Measurements from ENCODE around the gene CRNKL1. TPM values are rescaled to one million over a fixed set of nuclear protein-coding genes. Genes with fewer than 3 reads are reported as not detected.

CRNKL1 gene
- total and polyA plus RNA-seq, 8 donors: 7.3 to 43.2 (median 18.3) TPM

DNA sequence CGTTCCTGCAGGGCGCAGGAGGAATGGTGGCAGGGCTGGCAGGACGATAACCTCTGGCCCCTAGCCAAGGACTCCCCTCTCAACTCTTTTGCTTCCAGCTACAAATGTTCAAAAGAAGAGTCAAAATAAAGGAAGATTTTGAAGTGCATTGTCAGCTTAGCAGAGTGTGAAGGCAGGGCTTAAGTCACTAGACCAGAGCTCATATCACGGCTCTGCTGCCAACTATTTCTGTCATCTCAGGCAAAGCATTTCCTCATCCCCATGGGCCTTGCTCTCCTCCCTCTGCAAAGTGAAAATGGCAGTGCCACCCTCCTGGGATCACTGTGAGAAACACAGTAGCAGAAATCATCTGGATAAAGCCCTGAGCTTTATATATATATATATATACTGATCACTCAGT is 36.8 kb upstream of the CRNKL1 start:
- H3K9me3 ChIP-seq: no peaks in the 10 kb centered on the region
- TF ChIP-seq, protein P1, sequence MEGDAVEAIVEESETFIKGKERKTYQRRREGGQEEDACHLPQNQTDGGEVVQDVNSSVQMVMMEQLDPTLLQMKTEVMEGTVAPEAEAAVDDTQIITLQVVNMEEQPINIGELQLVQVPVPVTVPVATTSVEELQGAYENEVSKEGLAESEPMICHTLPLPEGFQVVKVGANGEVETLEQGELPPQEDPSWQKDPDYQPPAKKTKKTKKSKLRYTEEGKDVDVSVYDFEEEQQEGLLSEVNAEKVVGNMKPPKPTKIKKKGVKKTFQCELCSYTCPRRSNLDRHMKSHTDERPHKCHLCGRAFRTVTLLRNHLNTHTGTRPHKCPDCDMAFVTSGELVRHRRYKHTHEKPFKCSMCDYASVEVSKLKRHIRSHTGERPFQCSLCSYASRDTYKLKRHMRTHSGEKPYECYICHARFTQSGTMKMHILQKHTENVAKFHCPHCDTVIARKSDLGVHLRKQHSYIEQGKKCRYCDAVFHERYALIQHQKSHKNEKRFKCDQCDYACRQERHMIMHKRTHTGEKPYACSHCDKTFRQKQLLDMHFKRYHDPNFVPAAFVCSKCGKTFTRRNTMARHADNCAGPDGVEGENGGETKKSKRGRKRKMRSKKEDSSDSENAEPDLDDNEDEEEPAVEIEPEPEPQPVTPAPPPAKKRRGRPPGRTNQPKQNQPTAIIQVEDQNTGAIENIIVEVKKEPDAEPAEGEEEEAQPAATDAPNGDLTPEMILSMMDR (IDR thresholded peaks at IDR 0.05): no peak
- no peak for TF ChIP-seq EP300 (IDR thresholded peaks at IDR 0.05)
- no peak for TF ChIP-seq POLR2A (IDR thresholded peaks at IDR 0.05)
- TF ChIP-seq POLR2AphosphoS5 (IDR thresholded peaks at IDR 0.05): no peak
- H3K4me3 ChIP-seq: no peak overlapping the region
- 58 to 78% (median 72%) methylated on average over 4 of the region's 4 CpGs for WGBS, 5 donors
- H3K36me3 ChIP-seq: no peaks in the 10 kb centered on the region
- H3K4me1 ChIP-seq: peaks cover 0 to 18% (median 5%) of the 10 kb centered on the region in 4 donors
- no peak overlapping the region for H3K27ac ChIP-seq
- intact Hi-C loops (cut with DNase I; ENCODE audit: low total_unique reads): loop anchor here (5.0 kb wide), 1 partner anchor 153 kb away; no protein-coding TSS in a partner anchor
- no peak for DNase-seq
- no peaks in the 10 kb centered on the region for H3K27me3 ChIP-seq

DNA sequence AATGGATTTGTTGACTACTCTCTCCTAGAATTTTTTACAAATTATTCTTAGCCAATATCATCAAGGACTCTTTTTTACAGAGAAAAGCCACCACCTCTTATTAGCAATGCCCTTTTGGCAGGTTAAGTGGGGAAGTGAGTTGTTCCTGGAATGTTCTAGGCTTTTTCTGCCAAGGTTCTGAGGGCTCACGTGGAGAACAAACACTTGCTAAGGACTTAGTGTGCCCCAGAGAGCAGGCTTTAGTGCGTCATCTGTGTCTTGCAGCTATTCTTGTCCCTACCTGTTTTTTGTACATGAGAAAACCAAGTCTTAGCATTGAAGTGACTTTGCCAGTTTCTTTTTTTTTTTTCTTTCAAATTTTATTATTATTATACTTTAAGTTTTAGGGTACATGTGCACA is 33.5 kb upstream of the CRNKL1 start:
- 25 to 37% (median 26%) methylated on average over 2 of the region's 2 CpGs for WGBS, 5 donors
- peak in 1 of 2 donors; percentile 35 for DNase-seq
- Histone ChIP-seq H3K27ac (peak overlapping the region in 1 of 5 donors; percentile 49), H3K9me3 (no peaks in the 10 kb centered on the region), H3K4me1 (peaks cover 0 to 20% (median 8%) of the 10 kb centered on the region in 4 donors), H3K27me3 (peaks cover 0 to 11% (median 0%) of the 10 kb centered on the region in 3 donors), H3K4me3 (no peak overlapping the region), H3K36me3 (no peaks in the 10 kb centered on the region)
- intact Hi-C loops (cut with DNase I; ENCODE audit: low total_unique reads): loop anchor here (5.0 kb wide), 1 partner anchor 156 kb away; no protein-coding TSS in a partner anchor
- TF ChIP-seq EP300 (IDR thresholded peaks at IDR 0.05) (peak; percentile 89), POLR2AphosphoS5 (IDR thresholded peaks at IDR 0.05) (peak in 2 of 3 donors; percentile 33 to 55)
- TF ChIP-seq, protein P1 (IDR thresholded peaks at IDR 0.05): no peak

DNA sequence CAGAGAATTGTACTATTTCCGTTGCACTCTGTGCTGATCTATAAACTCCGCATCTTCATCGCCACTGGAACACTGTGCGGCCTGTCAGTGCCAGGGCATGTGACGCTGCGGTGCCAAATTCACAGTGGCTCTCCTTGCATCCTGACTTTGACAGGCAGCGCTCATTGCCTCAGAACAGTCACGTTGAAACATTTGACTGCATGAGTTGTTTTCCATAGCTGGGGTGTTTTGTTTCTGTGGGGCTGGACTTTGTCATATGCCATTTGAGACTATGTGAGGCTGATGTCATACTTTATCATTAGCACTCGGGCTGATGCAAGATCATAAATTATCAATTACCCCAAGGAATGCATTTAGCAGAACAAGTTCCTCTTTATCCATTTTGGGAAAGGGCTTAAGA is 32.8 kb upstream of the CRNKL1 start:
- intact Hi-C loops (cut with DNase I; ENCODE audit: low total_unique reads): loop anchor here (5.0 kb wide), 1 partner anchor 157 kb away; no protein-coding TSS in a partner anchor
- peak overlapping the region in 1 of 5 donors; percentile 49 for H3K27ac ChIP-seq
- no peak for TF ChIP-seq POLR2A (IDR thresholded peaks at IDR 0.05)
- no peak for TF ChIP-seq EP300 (IDR thresholded peaks at IDR 0.05)
- TF ChIP-seq, protein P1 (IDR thresholded peaks at IDR 0.05): no peak
- no peak for TF ChIP-seq POLR2AphosphoS5 (IDR thresholded peaks at IDR 0.05)
- peaks cover 0 to 13% (median 0%) of the 10 kb centered on the region in 3 donors for H3K27me3 ChIP-seq
- H3K4me3 ChIP-seq: no peak overlapping the region
- WGBS, 5 donors: 72 to 85% (median 79%) methylated on average over 9 of the region's 9 CpGs
- no peaks in the 10 kb centered on the region for H3K36me3 ChIP-seq
- H3K4me1 ChIP-seq: peaks cover 0 to 20% (median 8%) of the 10 kb centered on the region in 4 donors
- DNase-seq: peak in 1 of 2 donors; percentile 31
- no peaks in the 10 kb centered on the region for H3K9me3 ChIP-seq

DNA sequence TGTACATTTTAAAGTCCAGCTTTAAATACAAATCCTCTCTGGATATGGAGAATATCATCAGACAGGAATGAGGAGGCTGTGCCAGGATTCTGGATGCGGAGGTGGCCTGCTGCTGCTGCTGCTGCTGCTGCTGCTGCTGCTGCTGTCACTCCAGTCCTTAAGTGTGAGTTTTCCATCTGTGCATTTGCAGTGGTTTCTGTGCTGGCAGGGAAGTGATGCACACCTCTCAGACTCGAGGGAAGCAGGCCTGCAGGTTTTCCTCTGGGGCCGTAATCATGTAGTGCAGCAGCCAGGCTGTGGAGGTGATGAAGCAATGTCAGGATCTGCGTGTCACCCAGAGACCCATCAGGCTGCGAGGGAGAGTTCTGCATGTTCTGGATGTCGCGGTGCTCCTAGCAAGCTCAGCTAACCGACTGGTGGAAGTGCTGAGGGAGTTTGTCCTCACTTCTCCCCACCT is 32.1 kb upstream of the CRNKL1 start:
- Histone ChIP-seq H3K27me3 (peaks cover 0 to 13% (median 0%) of the 10 kb centered on the region in 3 donors), H3K9me3 (no peaks in the 10 kb centered on the region), H3K27ac (peak overlapping the region in 1 of 5 donors; percentile 49), H3K4me1 (peaks cover 0 to 22% (median 8%) of the 10 kb centered on the region in 4 donors), H3K36me3 (no peaks in the 10 kb centered on the region), H3K4me3 (no peak overlapping the region)
- 64 to 83% (median 75%) methylated on average over 8 of the region's 8 CpGs for WGBS, 5 donors
- peak in 1 of 2 donors; percentile 38 for DNase-seq
- TF ChIP-seq EP300 (IDR thresholded peaks at IDR 0.05): no peak
- no peak for TF ChIP-seq POLR2AphosphoS5 (IDR thresholded peaks at IDR 0.05)
- TF ChIP-seq POLR2A (IDR thresholded peaks at IDR 0.05): no peak
- TF ChIP-seq, protein P1 (IDR thresholded peaks at IDR 0.05): no peak
- intact Hi-C loops (cut with DNase I; ENCODE audit: low total_unique reads): no loop called here

All from stomach (tissue), 9 donors.